H9 (cell line): ENCODE measurements around the gene MB21D2. TPM values are rescaled to one million over a fixed set of nuclear protein-coding genes. Genes with fewer than 3 reads are reported as not detected.

Experiments used
- DNase-seq: peaks from one replicate; pipeline ENCODE4 v3.0.0-alpha.2; 2017
- H2AFZ ChIP-seq: one replicate; pipeline ENCODE4 v1.6.1; 2013; ENCODE audit warnings: mild to moderate bottlenecking, low read length, control low read depth, moderate library complexity
- H2AK5ac ChIP-seq: 2 replicates; pipeline ENCODE4 v1.6.1; 2013; ENCODE audit warnings: low read length, control low read depth, mixed read lengths; ENCODE audit not compliant: insufficient read length
- H2BK120ac ChIP-seq: one replicate; pipeline ENCODE4 v1.6.1; 2013; ENCODE audit warnings: low read depth, mild to moderate bottlenecking, low read length, control low read depth, inconsistent platforms; ENCODE audit not compliant: poor library complexity, severe bottlenecking
- H2BK12ac ChIP-seq: 2 replicates; pipeline ENCODE4 v1.6.1; 2013; ENCODE audit warnings: low read length, control low read depth, mixed read lengths, low read depth; ENCODE audit not compliant: insufficient read length
- H2BK15ac ChIP-seq: 2 replicates; pipeline ENCODE4 v1.6.1; 2013; ENCODE audit warnings: low read depth, low read length, control low read depth
- H2BK20ac ChIP-seq: one replicate; pipeline ENCODE4 v1.6.1; 2013; ENCODE audit warnings: low read depth, mild to moderate bottlenecking, low read length, control low read depth, inconsistent platforms; ENCODE audit not compliant: poor library complexity, severe bottlenecking
- H2BK5ac ChIP-seq: 2 replicates; pipeline ENCODE4 v1.6.1; 2013; ENCODE audit warnings: low read length, control low read depth, mixed read lengths; ENCODE audit not compliant: insufficient read length
- H3K14ac ChIP-seq: 2 replicates; pipeline ENCODE4 v1.6.1; 2013; ENCODE audit warnings: low read length, control low read depth; ENCODE audit not compliant: insufficient read depth
- H3K18ac ChIP-seq: 2 replicates; pipeline ENCODE4 v1.6.1; 2013; ENCODE audit warnings: low read depth, mild to moderate bottlenecking, mixed read lengths, low read length, control low read depth; ENCODE audit not compliant: insufficient read length
- H3K23ac ChIP-seq: 2 replicates; pipeline ENCODE4 v1.6.1; 2013; ENCODE audit warnings: low read length, control low read depth, mixed read lengths, low read depth; ENCODE audit not compliant: insufficient read length
- H3K23me2 ChIP-seq: 2 replicates; pipeline ENCODE4 v1.6.1; 2013; ENCODE audit warnings: low read depth, mild to moderate bottlenecking, mixed read lengths, low read length, control low read depth; ENCODE audit not compliant: insufficient read length, poor library complexity, severe bottlenecking
- H3K27ac ChIP-seq: 2 replicates; pipeline ENCODE4 v1.5.1; 2013; ENCODE audit warnings: low read length, control low read depth, mixed read lengths, low read depth; ENCODE audit not compliant: insufficient read length
- H3K27me3 ChIP-seq: 2 replicates; pipeline ENCODE4 v1.6.1; 2013; ENCODE audit warnings: low read length, control low read depth, inconsistent platforms; ENCODE audit not compliant: insufficient read depth
- H3K4ac ChIP-seq: 2 replicates; pipeline ENCODE4 v1.6.1; 2013; ENCODE audit warnings: low read depth, mild to moderate bottlenecking, control low read depth, inconsistent platforms, low read length, moderate library complexity
- H3K4me1 ChIP-seq: 2 replicates; pipeline ENCODE4 v1.6.1; 2013; ENCODE audit warnings: low read length, control low read depth, inconsistent platforms; ENCODE audit not compliant: insufficient read depth
- H3K4me2 ChIP-seq: 2 replicates; pipeline ENCODE4 v1.6.1; 2013; ENCODE audit warnings: low read length, control low read depth, mixed read lengths; ENCODE audit not compliant: insufficient read length, insufficient read depth
- H3K56ac ChIP-seq: 2 replicates; pipeline ENCODE4 v1.6.1; 2013; ENCODE audit warnings: low read depth, mild to moderate bottlenecking, mixed read lengths, low read length, control low read depth; ENCODE audit not compliant: insufficient read length
- H3K79me1 ChIP-seq: 2 replicates; pipeline ENCODE4 v1.6.1; 2013; ENCODE audit warnings: low read depth, mild to moderate bottlenecking, moderate library complexity, low read length, control low read depth, inconsistent platforms; ENCODE audit not compliant: insufficient read depth, poor library complexity, severe bottlenecking
- H3K79me2 ChIP-seq: 2 replicates; pipeline ENCODE4 v1.6.1; 2013; ENCODE audit warnings: low read length, control low read depth, inconsistent platforms; ENCODE audit not compliant: insufficient read depth
- H3K9ac ChIP-seq: 2 replicates; pipeline ENCODE4 v1.6.1; 2013; ENCODE audit warnings: low read length, control low read depth, mixed read lengths; ENCODE audit not compliant: insufficient read length; ENCODE audit errors: extremely low read depth
- H3K9me3 ChIP-seq: one replicate; pipeline ENCODE4 v1.6.1; 2013; ENCODE audit warnings: low read depth, low read length, inconsistent platforms; ENCODE audit not compliant: control insufficient read depth
- H3T11ph ChIP-seq: one replicate; pipeline ENCODE4 v1.6.1; 2013; ENCODE audit warnings: mild to moderate bottlenecking, low read length, control low read depth, inconsistent platforms
- H4K20me1 ChIP-seq: one replicate; pipeline ENCODE4 v1.6.1; 2013; ENCODE audit not compliant: control insufficient read depth, insufficient read length, insufficient read depth
- H4K5ac ChIP-seq: 2 replicates; pipeline ENCODE4 v1.6.1; 2013; ENCODE audit warnings: low read depth, mild to moderate bottlenecking, mixed read lengths, low read length, control low read depth; ENCODE audit not compliant: insufficient read length
- H4K8ac ChIP-seq: replicated peaks from 2 replicates; pipeline ENCODE4 v1.6.1; 2013; ENCODE audit warnings: low read length, control low read depth, mixed read lengths, low read depth; ENCODE audit not compliant: insufficient read length
- H4K91ac ChIP-seq: 2 replicates; pipeline ENCODE4 v1.6.1; 2013; ENCODE audit warnings: low read depth, mild to moderate bottlenecking, moderate library complexity, mixed read lengths, low read length, control low read depth; ENCODE audit not compliant: insufficient read length
- H3K27ac Mint-ChIP-seq, 3 experiments: 2 replicates in 2 of 3; 3 replicates in 1 of 3; pipeline ENCODE4 v1.8.0; 2020 to 2021; ENCODE audit warnings: mixed read lengths in 3 of 3, mild to moderate bottlenecking in 1 of 3, moderate library complexity in 1 of 3
- H3K27me3 Mint-ChIP-seq: 2 replicates; pipeline ENCODE4 v1.8.0; 2021; ENCODE audit warnings: low read depth, mild to moderate bottlenecking, moderate library complexity, mixed read lengths
- H3K36me3 Mint-ChIP-seq, 3 experiments: 2 replicates in 2 of 3; 3 replicates in 1 of 3; pipeline ENCODE4 v1.8.0; 2020 to 2021; ENCODE audit warnings: low read depth in 3 of 3, mixed read lengths in 3 of 3; ENCODE audit not compliant: insufficient read depth in 1 of 3
- H3K4me1 Mint-ChIP-seq, 2 experiments: 2 replicates each; pipeline ENCODE4 v1.8.0; 2020; ENCODE audit warnings: mixed read lengths in 2 of 2
- H3K4me3 Mint-ChIP-seq, 2 experiments: 2 replicates in 1 of 2; 3 replicates in 1 of 2; pipeline ENCODE4 v1.8.0; 2020 to 2021; ENCODE audit warnings: mild to moderate bottlenecking in 2 of 2, mixed read lengths in 2 of 2, moderate library complexity in 1 of 2
- H3K9me3 Mint-ChIP-seq, 2 experiments: 2 replicates in 1 of 2; 3 replicates in 1 of 2; pipeline ENCODE4 v1.8.0; 2020; ENCODE audit warnings: mild to moderate bottlenecking in 2 of 2, mixed read lengths in 2 of 2, moderate library complexity in 1 of 2
- CTCF ChIP-seq: fragments of 200-600 bp; sonication (generic); conservative IDR thresholded peaks from 3 replicates; pipeline ENCODE4 v1.8.0; 2021; ENCODE audit warnings: antibody characterized with exemption, mild to moderate bottlenecking
- WGBS: extraction: QIAGEN DNeasy Blood & Tissue Kit; methylation state at CpG from one replicate; pipeline ENCODE4 v1.1.7; 2013; ENCODE audit warnings: missing lambda C conversion rate, low lambda C conversion rate, mixed read lengths; ENCODE audit not compliant: insufficient read length; ENCODE audit errors: extremely low coverage; 5-methylcytosine and 5-hydroxymethylcytosine counted together
- total RNA-seq: library from RNA; stranded (reverse); gene quantifications from 2 replicates; pipeline ENCODE4 v1.2.1, GENCODE V29; 2021

The MB21D2 gene
- total RNA-seq, 1 experiment from 2014 or later: 19.1 TPM

GRCh38 chr3:192920411-192920810 is 2.8 kb upstream of the MB21D2 start:
- peaks cover 3% of the 10 kb centered on the region for H3K79me1 ChIP-seq
- peak overlapping the region in 1 of 2 experiments; percentile 30; a peak in 1 of 5 replicates for H3K4me3 Mint-ChIP-seq
- no peak overlapping the region for H3T11ph ChIP-seq
- H2BK5ac ChIP-seq: no peak overlapping the region
- no peak overlapping the region for H3K23ac ChIP-seq
- no peak overlapping the region for H3K18ac ChIP-seq
- no peaks in the 10 kb centered on the region for H4K20me1 ChIP-seq
- no peak overlapping the region for H3K56ac ChIP-seq
- peaks cover 3% of the 10 kb centered on the region; the same call in 1 of the 2 replicates for H3K79me2 ChIP-seq
- no peaks in the 10 kb centered on the region; a peak in 1 of 7 replicates for H3K36me3 Mint-ChIP-seq
- H3K9me3 ChIP-seq: no peaks in the 10 kb centered on the region
- H2AFZ ChIP-seq: no peak overlapping the region
- no peak overlapping the region for H4K91ac ChIP-seq
- no peak overlapping the region for H4K5ac ChIP-seq
- no peak overlapping the region for H3K4ac ChIP-seq
- no peak for DNase-seq
- peaks cover 10% of the 10 kb centered on the region for H3K27me3 Mint-ChIP-seq
- no peaks in the 10 kb centered on the region; the same call in 1 of the 2 replicates for H3K27me3 ChIP-seq
- H2BK15ac ChIP-seq: no peak overlapping the region
- no peak overlapping the region for H2BK12ac ChIP-seq
- no peak overlapping the region; a peak in 1 of 7 replicates for H3K27ac Mint-ChIP-seq
- H3K4me1 ChIP-seq: peaks cover 13% of the 10 kb centered on the region
- H2AK5ac ChIP-seq: no peak overlapping the region
- no peak overlapping the region for H4K8ac ChIP-seq
- H3K4me2 ChIP-seq: no peak overlapping the region
- no peak overlapping the region for H2BK20ac ChIP-seq
- no peak overlapping the region for H3K27ac ChIP-seq
- WGBS: no CpG with 5 or more reads among the region's 3 CpGs
- H3K9me3 Mint-ChIP-seq: no peaks in the 10 kb centered on the region
- H3K9ac ChIP-seq: no peak overlapping the region
- TF ChIP-seq CTCF: no peak
- peaks cover 19% of the 10 kb centered on the region for H3K23me2 ChIP-seq
- H3K4me1 Mint-ChIP-seq: peaks cover 56 to 60% of the 10 kb centered on the region in 2 experiments
- H3K14ac ChIP-seq: no peak overlapping the region
- no peak overlapping the region for H2BK120ac ChIP-seq
